HepG2 (cell line): ENCODE results near the gene RABL6. TPM values are rescaled to one million over a fixed set of nuclear protein-coding genes. Genes with fewer than 3 reads are reported as not detected.
A peak's percentile ranks its signal among the peaks of the same experiment; 100 is the strongest.

Experiments
- FOXA1 ChIP-seq, 2 experiments: fragments of 450-650 bp in 1 of 2; sonication (generic) in 1 of 2; formaldehyde crosslinking in 1 of 2; IDR thresholded peaks; 2 replicates each; pipeline versions ENCODE4 v1.4.0 to v1.6.1; 2016 to 2020; ENCODE audit warnings: missing genetic modification reagents in 1 of 2
- FOXJ3 ChIP-seq: sonication (generic); formaldehyde crosslinking; IDR thresholded peaks from 2 replicates; pipeline ENCODE4 v1.4.0; 2020; ENCODE audit warnings: missing genetic modification reagents, mild to moderate bottlenecking, borderline replicate concordance
- PRDM15 ChIP-seq: sonication (generic); formaldehyde crosslinking; IDR thresholded peaks from 2 replicates; pipeline ENCODE4 v1.4.0; 2020; ENCODE audit warnings: missing genetic modification reagents
- RXRB ChIP-seq: IDR thresholded peaks from 2 replicates; pipeline ENCODE4 v1.6.1; 2016; ENCODE audit warnings: borderline replicate concordance, missing genetic modification reagents, missing compliant biosample characterization
- U2AF2 ChIP-seq: fragments of 200-400 bp; formaldehyde crosslinking; IDR thresholded peaks from 2 replicates; pipeline ENCODE4 v1.6.1; 2017; ENCODE audit warnings: low read depth, mild to moderate bottlenecking, low read length
- ZC3H13 ChIP-seq: sonication (generic); formaldehyde crosslinking; IDR thresholded peaks from 2 replicates; pipeline ENCODE4 v1.8.1; 2023; ENCODE audit warnings: mild to moderate bottlenecking, missing genetic modification reagents, moderate library complexity
- ZC3H4 ChIP-seq: sonication (generic); formaldehyde crosslinking; IDR thresholded peaks from 2 replicates; pipeline ENCODE4 v1.4.0; 2020; ENCODE audit warnings: missing genetic modification reagents, borderline replicate concordance
- ZEB1 ChIP-seq: IDR thresholded peaks from 2 replicates; pipeline ENCODE4 v1.6.1; 2012; ENCODE audit warnings: mild to moderate bottlenecking, low read depth, inconsistent platforms; ENCODE audit not compliant: insufficient replicate concordance
- ZNF224 ChIP-seq: sonication (generic); formaldehyde crosslinking; IDR thresholded peaks from 2 replicates; pipeline ENCODE4 v1.5.0; 2020; ENCODE audit warnings: mild to moderate bottlenecking, missing genetic modification reagents
- ZNF337 ChIP-seq: sonication (generic); formaldehyde crosslinking; IDR thresholded peaks from 2 replicates; pipeline ENCODE4 v1.5.1; 2020; ENCODE audit warnings: missing genetic modification reagents, low read depth, mild to moderate bottlenecking, borderline replicate concordance
- ZNF563 ChIP-seq: sonication (generic); formaldehyde crosslinking; IDR thresholded peaks from 2 replicates; pipeline ENCODE4 v1.8.0; 2022; ENCODE audit warnings: mild to moderate bottlenecking, moderate library complexity, missing genetic modification reagents
- ZNF615 ChIP-seq: sonication (generic); formaldehyde crosslinking; IDR thresholded peaks from 2 replicates; pipeline ENCODE4 v1.5.0; 2020; ENCODE audit warnings: mild to moderate bottlenecking, missing genetic modification reagents, borderline replicate concordance
- polyA plus RNA-seq, 8 experiments: library from polyadenylated mRNA; depleted of rRNA in 3 of 8; stranded (reverse) in 7 of 8; unstranded in 1 of 8; fragments of >200 nt; fragmentation: Illumina TruSeq in 4 of 8; extraction: Trizol in 4 of 8; gene quantifications; 2 replicates each; pipeline versions ENCODE4 v1.2.1 to v1.2.3, GENCODE V29; 2011 to 2016; ENCODE audit warnings: low read depth in 4 of 8, missing spikeins in 1 of 8, mixed read lengths in 1 of 8; ENCODE audit not compliant: insufficient read depth in 1 of 8
- total RNA-seq, 5 experiments: library from RNA; depleted of rRNA; stranded (reverse); fragments of >200 nt; fragmentation: Illumina TruSeq; extraction: Trizol; gene quantifications; 2 replicates each; pipeline ENCODE4 v1.2.3, GENCODE V29; 2016; ENCODE audit warnings: low read depth in 1 of 5
- TF ChIP-seq, protein P1 (sequence below): sonication (generic); formaldehyde crosslinking; IDR thresholded peaks from 2 replicates; pipeline ENCODE4 v1.4.0; 2020; ENCODE audit warnings: missing genetic modification reagents, borderline replicate concordance
- TF ChIP-seq, protein P2 (sequence below): sonication (generic); formaldehyde crosslinking; IDR thresholded peaks from 2 replicates; pipeline ENCODE4 v1.5.1; 2020; ENCODE audit warnings: mild to moderate bottlenecking, missing genetic modification reagents, borderline replicate concordance

Gene RABL6
- total and polyA plus RNA-seq, 2 of the 13 experiments (the other 11 are each of a cell fraction or from before 2014, with no cell fraction given): 81.5 to 125 TPM

GRCh38 chr9:136799079-136799853 lies 8.5 kb upstream of the RABL6 start (continued):
- TF ChIP-seq ZNF615 (CRISPR knock-in tag): no peak
- TF ChIP-seq ZC3H13 (CRISPR knock-in tag): peak; percentile 95; the same call in 1 of the 2 replicates
- no peak for TF ChIP-seq ZEB1
- peak; percentile 41; the same call in 1 of the 2 replicates for TF ChIP-seq ZC3H4 (CRISPR knock-in tag)
- no peak for TF ChIP-seq ZNF337 (CRISPR knock-in tag)
- TF ChIP-seq, protein P1, sequence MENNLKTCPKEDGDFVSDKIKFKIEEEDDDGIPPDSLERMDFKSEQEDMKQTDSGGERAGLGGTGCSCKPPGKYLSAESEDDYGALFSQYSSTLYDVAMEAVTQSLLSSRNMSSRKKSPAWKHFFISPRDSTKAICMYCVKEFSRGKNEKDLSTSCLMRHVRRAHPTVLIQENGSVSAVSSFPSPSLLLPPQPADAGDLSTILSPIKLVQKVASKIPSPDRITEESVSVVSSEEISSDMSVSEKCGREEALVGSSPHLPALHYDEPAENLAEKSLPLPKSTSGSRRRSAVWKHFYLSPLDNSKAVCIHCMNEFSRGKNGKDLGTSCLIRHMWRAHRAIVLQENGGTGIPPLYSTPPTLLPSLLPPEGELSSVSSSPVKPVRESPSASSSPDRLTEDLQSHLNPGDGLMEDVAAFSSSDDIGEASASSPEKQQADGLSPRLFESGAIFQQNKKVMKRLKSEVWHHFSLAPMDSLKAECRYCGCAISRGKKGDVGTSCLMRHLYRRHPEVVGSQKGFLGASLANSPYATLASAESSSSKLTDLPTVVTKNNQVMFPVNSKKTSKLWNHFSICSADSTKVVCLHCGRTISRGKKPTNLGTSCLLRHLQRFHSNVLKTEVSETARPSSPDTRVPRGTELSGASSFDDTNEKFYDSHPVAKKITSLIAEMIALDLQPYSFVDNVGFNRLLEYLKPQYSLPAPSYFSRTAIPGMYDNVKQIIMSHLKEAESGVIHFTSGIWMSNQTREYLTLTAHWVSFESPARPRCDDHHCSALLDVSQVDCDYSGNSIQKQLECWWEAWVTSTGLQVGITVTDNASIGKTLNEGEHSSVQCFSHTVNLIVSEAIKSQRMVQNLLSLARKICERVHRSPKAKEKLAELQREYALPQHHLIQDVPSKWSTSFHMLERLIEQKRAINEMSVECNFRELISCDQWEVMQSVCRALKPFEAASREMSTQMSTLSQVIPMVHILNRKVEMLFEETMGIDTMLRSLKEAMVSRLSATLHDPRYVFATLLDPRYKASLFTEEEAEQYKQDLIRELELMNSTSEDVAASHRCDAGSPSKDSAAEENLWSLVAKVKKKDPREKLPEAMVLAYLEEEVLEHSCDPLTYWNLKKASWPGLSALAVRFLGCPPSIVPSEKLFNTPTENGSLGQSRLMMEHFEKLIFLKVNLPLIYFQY: peak; percentile 89; the same call in 1 of the 2 replicates
- TF ChIP-seq U2AF2: 0 out of 2 replicates have a peak, but pooled peaks have one; percentile 50
- 0 out of 2 replicates have a peak, but pooled peaks have one; percentile 52 for TF ChIP-seq PRDM15 (CRISPR knock-in tag)
- peak; percentile 84 for TF ChIP-seq FOXJ3 (CRISPR knock-in tag)
- TF ChIP-seq, protein P2, sequence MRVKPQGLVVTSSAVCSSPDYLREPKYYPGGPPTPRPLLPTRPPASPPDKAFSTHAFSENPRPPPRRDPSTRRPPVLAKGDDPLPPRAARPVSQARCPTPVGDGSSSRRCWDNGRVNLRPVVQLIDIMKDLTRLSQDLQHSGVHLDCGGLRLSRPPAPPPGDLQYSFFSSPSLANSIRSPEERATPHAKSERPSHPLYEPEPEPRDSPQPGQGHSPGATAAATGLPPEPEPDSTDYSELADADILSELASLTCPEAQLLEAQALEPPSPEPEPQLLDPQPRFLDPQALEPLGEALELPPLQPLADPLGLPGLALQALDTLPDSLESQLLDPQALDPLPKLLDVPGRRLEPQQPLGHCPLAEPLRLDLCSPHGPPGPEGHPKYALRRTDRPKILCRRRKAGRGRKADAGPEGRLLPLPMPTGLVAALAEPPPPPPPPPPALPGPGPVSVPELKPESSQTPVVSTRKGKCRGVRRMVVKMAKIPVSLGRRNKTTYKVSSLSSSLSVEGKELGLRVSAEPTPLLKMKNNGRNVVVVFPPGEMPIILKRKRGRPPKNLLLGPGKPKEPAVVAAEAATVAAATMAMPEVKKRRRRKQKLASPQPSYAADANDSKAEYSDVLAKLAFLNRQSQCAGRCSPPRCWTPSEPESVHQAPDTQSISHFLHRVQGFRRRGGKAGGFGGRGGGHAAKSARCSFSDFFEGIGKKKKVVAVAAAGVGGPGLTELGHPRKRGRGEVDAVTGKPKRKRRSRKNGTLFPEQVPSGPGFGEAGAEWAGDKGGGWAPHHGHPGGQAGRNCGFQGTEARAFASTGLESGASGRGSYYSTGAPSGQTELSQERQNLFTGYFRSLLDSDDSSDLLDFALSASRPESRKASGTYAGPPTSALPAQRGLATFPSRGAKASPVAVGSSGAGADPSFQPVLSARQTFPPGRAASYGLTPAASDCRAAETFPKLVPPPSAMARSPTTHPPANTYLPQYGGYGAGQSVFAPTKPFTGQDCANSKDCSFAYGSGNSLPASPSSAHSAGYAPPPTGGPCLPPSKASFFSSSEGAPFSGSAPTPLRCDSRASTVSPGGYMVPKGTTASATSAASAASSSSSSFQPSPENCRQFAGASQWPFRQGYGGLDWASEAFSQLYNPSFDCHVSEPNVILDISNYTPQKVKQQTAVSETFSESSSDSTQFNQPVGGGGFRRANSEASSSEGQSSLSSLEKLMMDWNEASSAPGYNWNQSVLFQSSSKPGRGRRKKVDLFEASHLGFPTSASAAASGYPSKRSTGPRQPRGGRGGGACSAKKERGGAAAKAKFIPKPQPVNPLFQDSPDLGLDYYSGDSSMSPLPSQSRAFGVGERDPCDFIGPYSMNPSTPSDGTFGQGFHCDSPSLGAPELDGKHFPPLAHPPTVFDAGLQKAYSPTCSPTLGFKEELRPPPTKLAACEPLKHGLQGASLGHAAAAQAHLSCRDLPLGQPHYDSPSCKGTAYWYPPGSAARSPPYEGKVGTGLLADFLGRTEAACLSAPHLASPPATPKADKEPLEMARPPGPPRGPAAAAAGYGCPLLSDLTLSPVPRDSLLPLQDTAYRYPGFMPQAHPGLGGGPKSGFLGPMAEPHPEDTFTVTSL (CRISPR knock-in tag): no peak
- TF ChIP-seq RXRB (CRISPR knock-in tag): peak; percentile 60
- TF ChIP-seq ZNF224: 0 out of 2 replicates have a peak, but pooled peaks have one; percentile 58
- no peak for TF ChIP-seq FOXA1 (IDR thresholded peaks at IDR 0.05)
- TF ChIP-seq FOXA1 (CRISPR knock-in tag; IDR thresholded peaks at IDR 0.05): peak; percentile 96
- TF ChIP-seq ZNF563: 0 out of 2 replicates have a peak, but pooled peaks have one; percentile 31
